Measurements from ENCODE around the gene NLGN1.
"Not testable (repeated sequence)": the region's sequence is repeated elsewhere in the genome, so short reads cannot be mapped to it uniquely, and the experiment has no call there.

The NLGN1 gene

GRCh38 chr3:173430576-173430975 is 33.0 kb downstream of the NLGN1 start:
- no peak for DNase-seq

- DNase-seq, result no peak
These were observed 41.5 kb downstream of the NLGN1 start for GRCh38 chr3:173439004-173439403.

- no peak for DNase-seq
These were observed 43.0 kb downstream of the NLGN1 start for GRCh38 chr3:173440514-173440913.

- DNase-seq, result not testable (repeated sequence)
These were observed 54.0 kb downstream of the NLGN1 start for GRCh38 chr3:173451561-173451960.

GRCh38 chr3:173463250-173463649 is 65.7 kb downstream of the NLGN1 start:
- no peak for DNase-seq

- DNase-seq, result no peak
These were observed 67.6 kb downstream of the NLGN1 start for GRCh38 chr3:173465112-173465511.

GRCh38 chr3:173465898-173466678 is 68.5 kb downstream of the NLGN1 start:
- no peak for DNase-seq

- DNase-seq, result no peak
These were observed 70.0 kb downstream of the NLGN1 start for GRCh38 chr3:173467501-173467900.

- DNase-seq, result no peak
These were observed 75.7 kb downstream of the NLGN1 start for GRCh38 chr3:173473237-173473636.

- no peak for DNase-seq
These were observed 81.8 kb downstream of the NLGN1 start for GRCh38 chr3:173479301-173479700.

GRCh38 chr3:173501931-173502489 is 104.5 kb downstream of the NLGN1 start:
- DNase-seq, result no peak

GRCh38 chr3:173502983-173503568 is 105.5 kb downstream of the NLGN1 start:
- DNase-seq, result no peak

- DNase-seq, result no peak
These were observed 113.0 kb downstream of the NLGN1 start for GRCh38 chr3:173510565-173510964.

GRCh38 chr3:173513123-173513522 is 115.6 kb downstream of the NLGN1 start:
- DNase-seq, result no peak

- DNase-seq, result no peak
These were observed 131.6 kb downstream of the NLGN1 start for GRCh38 chr3:173529062-173529711.

GRCh38 chr3:173531602-173532001 is 134.1 kb downstream of the NLGN1 start:
- no peak for DNase-seq

- DNase-seq, result no peak
These were observed 140.9 kb downstream of the NLGN1 start for GRCh38 chr3:173538410-173538809.

GRCh38 chr3:173545590-173545989 is 148.0 kb downstream of the NLGN1 start:
- DNase-seq, result not testable (repeated sequence)

GRCh38 chr3:173547070-173547469 is 149.5 kb downstream of the NLGN1 start:
- DNase-seq, result no peak

GRCh38 chr3:173548261-173548660 is 150.7 kb downstream of the NLGN1 start:
- no peak for DNase-seq

GRCh38 chr3:173552526-173552925 is 155.0 kb downstream of the NLGN1 start:
- no peak for DNase-seq

GRCh38 chr3:173553635-173554280 is 156.2 kb downstream of the NLGN1 start:
- DNase-seq, result no peak

- DNase-seq, result no peak
These were observed 159.0 kb downstream of the NLGN1 start for GRCh38 chr3:173556546-173556945.

Measured in DMS79 (cell line).